ENCODE measurements around the gene EPHX1.
"Not testable (repeated sequence)": the region's sequence is repeated elsewhere in the genome, so short reads cannot be mapped to it uniquely, and the experiment has no call there.

GRCh38 chr1:225779165-225779564, 30.8 kb upstream of the EPHX1 start:
- TF ChIP-seq CTCF (IDR thresholded peaks at IDR 0.05); JUN (IDR thresholded peaks at IDR 0.05); POLR2AphosphoS2 (conservative IDR thresholded peaks at IDR 0.05; ENCODE audit: low read length): not testable (repeated sequence)

Measured in A549 (cell line).